HL-60 (cell line): Measurements from ENCODE around the gene SLC6A13.

Source experiments
- CTCF ChIP-seq: IDR thresholded peaks from one replicate; pipeline ENCODE4 v1.5.1; 2011; ENCODE audit warnings: low read length, control low read depth, inconsistent platforms; ENCODE audit not compliant: insufficient read depth
- GABPA ChIP-seq: IDR thresholded peaks from 2 replicates; pipeline ENCODE4 v1.6.1; 2012; ENCODE audit warnings: low read depth
- TF ChIP-seq, protein P1 (sequence below): IDR thresholded peaks from 2 replicates; pipeline ENCODE4 v1.6.1; 2012; ENCODE audit warnings: low read depth; ENCODE audit not compliant: insufficient replicate concordance

- TF ChIP-seq CTCF (no peak), GABPA (no peak)
- TF ChIP-seq, protein P1, sequence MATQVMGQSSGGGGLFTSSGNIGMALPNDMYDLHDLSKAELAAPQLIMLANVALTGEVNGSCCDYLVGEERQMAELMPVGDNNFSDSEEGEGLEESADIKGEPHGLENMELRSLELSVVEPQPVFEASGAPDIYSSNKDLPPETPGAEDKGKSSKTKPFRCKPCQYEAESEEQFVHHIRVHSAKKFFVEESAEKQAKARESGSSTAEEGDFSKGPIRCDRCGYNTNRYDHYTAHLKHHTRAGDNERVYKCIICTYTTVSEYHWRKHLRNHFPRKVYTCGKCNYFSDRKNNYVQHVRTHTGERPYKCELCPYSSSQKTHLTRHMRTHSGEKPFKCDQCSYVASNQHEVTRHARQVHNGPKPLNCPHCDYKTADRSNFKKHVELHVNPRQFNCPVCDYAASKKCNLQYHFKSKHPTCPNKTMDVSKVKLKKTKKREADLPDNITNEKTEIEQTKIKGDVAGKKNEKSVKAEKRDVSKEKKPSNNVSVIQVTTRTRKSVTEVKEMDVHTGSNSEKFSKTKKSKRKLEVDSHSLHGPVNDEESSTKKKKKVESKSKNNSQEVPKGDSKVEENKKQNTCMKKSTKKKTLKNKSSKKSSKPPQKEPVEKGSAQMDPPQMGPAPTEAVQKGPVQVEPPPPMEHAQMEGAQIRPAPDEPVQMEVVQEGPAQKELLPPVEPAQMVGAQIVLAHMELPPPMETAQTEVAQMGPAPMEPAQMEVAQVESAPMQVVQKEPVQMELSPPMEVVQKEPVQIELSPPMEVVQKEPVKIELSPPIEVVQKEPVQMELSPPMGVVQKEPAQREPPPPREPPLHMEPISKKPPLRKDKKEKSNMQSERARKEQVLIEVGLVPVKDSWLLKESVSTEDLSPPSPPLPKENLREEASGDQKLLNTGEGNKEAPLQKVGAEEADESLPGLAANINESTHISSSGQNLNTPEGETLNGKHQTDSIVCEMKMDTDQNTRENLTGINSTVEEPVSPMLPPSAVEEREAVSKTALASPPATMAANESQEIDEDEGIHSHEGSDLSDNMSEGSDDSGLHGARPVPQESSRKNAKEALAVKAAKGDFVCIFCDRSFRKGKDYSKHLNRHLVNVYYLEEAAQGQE: no peak
Measured at GRCh38 chr12:218221-218620, 44.4 kb downstream of the SLC6A13 start.
